ENCODE measurements around the gene FIS1. TPM values are rescaled to one million over a fixed set of nuclear protein-coding genes. Genes with fewer than 3 reads are reported as not detected.

Gene FIS1
- total and polyA plus RNA-seq, 10 of the 15 experiments (the other 5 are each of a cell fraction or from before 2014, with no cell fraction given) = 83.4 to 149 (median 108) TPM

GRCh38 chr7:101207459-101207858, 37.4 kb downstream of the FIS1 start:
- no TSS peak for BruUV-seq (replicated peaks)
- RAD21 ChIA-PET (ENCODE audit: unreplicated experiment) = no interaction called here
- Histone ChIP-seq H3K4me1 (ENCODE audit: control insufficient read depth, insufficient read depth, low read length) (no peaks in the 10 kb centered on the region; the same call in 1 of the 2 replicates), H3K27me3 (replicated peaks in 1 of 2; ENCODE audit: control insufficient read depth in 2 of 2, insufficient read depth in 2 of 2, low read length in 1 of 2) (no peaks in the 10 kb centered on the region), H3K36me3 (ENCODE audit: control insufficient read depth in 2 of 2, insufficient read depth in 2 of 2, low read length in 1 of 2) (peaks cover 0 to 3% of the 10 kb centered on the region in 2 experiments; a peak in 2 of 4 replicates), H3K9me3 (replicated peaks; ENCODE audit: control insufficient read depth, insufficient read depth, low read length) (no peaks in the 10 kb centered on the region), H3K4me3 (no peak overlapping the region), H4K20me1 (ENCODE audit: control insufficient read depth, insufficient read depth) (no peaks in the 10 kb centered on the region), H3K79me2 (ENCODE audit: control insufficient read depth, insufficient read depth, low read length) (no peaks in the 10 kb centered on the region), H2AFZ (ENCODE audit: control insufficient read depth, low read depth, low read length) (no peak overlapping the region), H3K27ac (ENCODE audit: control insufficient read depth, insufficient read depth) (no peak overlapping the region), H3K9ac (ENCODE audit: control insufficient read depth, insufficient read depth, low read length) (no peak overlapping the region), H3K4me2 (ENCODE audit: control insufficient read depth, insufficient read depth) (no peak overlapping the region)
- FAIRE-seq (no peak), DNase-seq (ENCODE audit: low read depth, low spot score) (no peak), ATAC-seq (no peak)
- 97% methylated on average over 17 of the region's 17 CpGs for WGBS (ENCODE audit: insufficient coverage, insufficient replicate concordance, low lambda C conversion rate, missing lambda C conversion rate)
- POLR2A ChIA-PET = no interaction called here
- intact Hi-C loops (cut with micrococcal nuclease; ENCODE audit: unreplicated experiment) (no loop called here), in situ Hi-C loops (cut with MboI) (no loop called here)
- CTCF ChIA-PET = no interaction called here
- SMC1A ChIA-PET (ENCODE audit: uncharacterized antibody, unreplicated experiment) = interaction anchor here (0.7 kb wide), 1 partner anchor 63 kb away, joined by 3 read pairs; no protein-coding TSS in a partner anchor
- TF ChIP-seq ZBTB11 (CRISPR knock-in tag; IDR thresholded peaks at IDR 0.05) (no peak), SUZ12 (IDR thresholded peaks at IDR 0.05; ENCODE audit: unreplicated experiment) (no peak), KDM1A (IDR thresholded peaks at IDR 0.05; ENCODE audit: borderline replicate concordance) (no peak), BRCA1 (IDR thresholded peaks at IDR 0.05; ENCODE audit: low read depth, low read length) (no peak), RUNX3 (IDR thresholded peaks at IDR 0.05; ENCODE audit: low read length) (no peak), NR2C1 (IDR thresholded peaks at IDR 0.05) (no peak), SREBF2 (IDR thresholded peaks at IDR 0.05; ENCODE audit: low read length) (no peak), IKZF2 (IDR thresholded peaks at IDR 0.05) (no peak), ZBTB4 (CRISPR knock-in tag; IDR thresholded peaks at IDR 0.05) (no peak), PKNOX1 (IDR thresholded peaks at IDR 0.05) (no peak), ZBTB40 (IDR thresholded peaks at IDR 0.05; ENCODE audit: borderline replicate concordance) (no peak), NFXL1 (IDR thresholded peaks at IDR 0.05; ENCODE audit: borderline replicate concordance) (no peak), PAX5 (IDR thresholded peaks at IDR 0.05; ENCODE audit: borderline replicate concordance, low read depth, low read length) (no peak), ZNF274 (IDR thresholded peaks at IDR 0.05; ENCODE audit: insufficient read depth, insufficient read length) (no peak)
